K562 (cell line): ENCODE measurements around the gene RNF223. TPM values are rescaled to one million over a fixed set of nuclear protein-coding genes. Genes with fewer than 3 reads are reported as not detected.
A peak's percentile ranks its signal among the peaks of the same experiment; 100 is the strongest.

Experiments used
- ATAC-seq: fragments of 200-7000 bp; cut with Tn5 transposase; 3 replicates; pipeline ENCODE4 v1.9.1; 2020; ENCODE audit warnings: moderate library complexity
- BruUV-seq: library from RNA; stranded (reverse); fragments of 400-500 nt; replicated peaks from 2 replicates; lab custom pipeline; 2021; lab: Mats Ljungman, UMichigan
- CTCF ChIA-PET: fragments of 300-600 bp; formaldehyde crosslinking; extraction: SDS; loops from one replicate; lab custom pipeline; 2021; ENCODE audit warnings: low intra/inter-chr PET ratio; lab: Yijun Ruan, JAX
- POLR2A ChIA-PET: fragments of 300-600, 350-650 bp; sonication (Branson Sonifier 250); formaldehyde crosslinking; extraction: SDS; loops from one replicate; lab custom pipeline; 2021; ENCODE audit warnings: antibody characterized with exemption, inconsistent platforms; lab: Yijun Ruan, JAX
- DNase-seq, 4 experiments: peaks; one replicate each; pipeline versions ENCODE4 v3.0.0 to v3.0.0-alpha.2; 2011 to 2018; ENCODE audit warnings: low spot score in 3 of 4, mixed read lengths in 3 of 4; ENCODE audit errors: extremely low read depth in 1 of 4
- FAIRE-seq: peaks from 2 replicates; lab custom pipeline; 2011; peaks lifted over from hg19 to GRCh38; lab: Jason Lieb, UNC
- H2AFZ ChIP-seq: 2 replicates; pipeline ENCODE4 v1.6.0; 2011; ENCODE audit warnings: low read depth, low read length, control low read depth, inconsistent platforms
- H3K27ac ChIP-seq: fragments of 200-600 bp; 3 replicates; pipeline ENCODE4 v1.8.0; 2011; ENCODE audit warnings: low read depth, mild to moderate bottlenecking, control low read depth, inconsistent platforms, low read length, moderate library complexity, mixed read lengths; ENCODE audit errors: extremely low read depth
- H3K27me3 ChIP-seq, 2 experiments: fragments of 300-600 bp in 1 of 2; 2 replicates in 1 of 2; 3 replicates in 1 of 2; pipeline versions ENCODE4 v1.6.0 to v1.8.0; 2011; ENCODE audit warnings: inconsistent platforms in 2 of 2, low read length in 2 of 2, mild to moderate bottlenecking in 1 of 2, mixed read lengths in 1 of 2, moderate library complexity in 1 of 2; ENCODE audit not compliant: control insufficient read depth in 2 of 2, insufficient read depth in 2 of 2
- H3K36me3 ChIP-seq: fragments of 300-600 bp; 3 replicates; pipeline ENCODE4 v1.8.0; 2011; ENCODE audit warnings: mild to moderate bottlenecking, low read length, inconsistent platforms; ENCODE audit not compliant: control insufficient read depth, insufficient read depth
- H3K4me1 ChIP-seq, 2 experiments: fragments of 200-600 bp in 1 of 2; replicated peaks in 1 of 2; 2 replicates in 1 of 2; 3 replicates in 1 of 2; pipeline versions ENCODE4 v1.5.1 to v1.8.0; 2011; ENCODE audit warnings: inconsistent platforms in 2 of 2, low read length in 2 of 2, mild to moderate bottlenecking in 1 of 2, mixed read lengths in 1 of 2, moderate library complexity in 1 of 2; ENCODE audit not compliant: control insufficient read depth in 2 of 2, insufficient read depth in 2 of 2
- H3K4me2 ChIP-seq: 2 replicates; pipeline ENCODE4 v1.6.1; 2011; ENCODE audit warnings: low read length, control low read depth, inconsistent platforms, mixed read lengths; ENCODE audit not compliant: insufficient read depth
- H3K4me3 ChIP-seq: fragments of 200-600 bp; sonication (generic), shearing (Covaris generic); 2 replicates; pipeline ENCODE4 v1.5.1; 2016; ENCODE audit warnings: control low read depth, inconsistent platforms
- H3K79me2 ChIP-seq: fragments of 200-600 bp; 3 replicates; pipeline ENCODE4 v1.8.0; 2011; ENCODE audit warnings: low read length, inconsistent platforms; ENCODE audit not compliant: control insufficient read depth, insufficient read depth
- H3K9ac ChIP-seq, 2 experiments: 2 replicates each; pipeline versions ENCODE4 v1.6.0 to v1.6.1; 2011; ENCODE audit warnings: low read depth in 2 of 2, low read length in 2 of 2, control low read depth in 1 of 2, inconsistent platforms in 1 of 2, mild to moderate bottlenecking in 1 of 2, mixed read lengths in 1 of 2; ENCODE audit not compliant: insufficient read depth in 1 of 2
- H3K9me1 ChIP-seq: one replicate; pipeline ENCODE4 v1.6.0; 2011; ENCODE audit warnings: inconsistent platforms, mild to moderate bottlenecking, low read length, moderate library complexity; ENCODE audit not compliant: control insufficient read depth, insufficient read depth
- H3K9me3 ChIP-seq: replicated peaks from 2 replicates; pipeline ENCODE4 v1.5.1; 2011; ENCODE audit warnings: low read depth, low read length, inconsistent platforms; ENCODE audit not compliant: control insufficient read depth, insufficient read depth
- H4K20me1 ChIP-seq: replicated peaks from 2 replicates; pipeline ENCODE4 v1.6.1; 2011; ENCODE audit warnings: low read length, inconsistent platforms, mixed read lengths; ENCODE audit not compliant: control insufficient read depth, insufficient read depth
- PREB ChIP-seq: sonication (generic); formaldehyde crosslinking; IDR thresholded peaks from 2 replicates; pipeline ENCODE4 v1.8.1; 2023; ENCODE audit warnings: mild to moderate bottlenecking, missing genetic modification reagents
- RBM15 ChIP-seq: fragments of 200-400 bp; formaldehyde crosslinking; IDR thresholded peaks from 2 replicates; pipeline ENCODE4 v1.6.1; 2018; ENCODE audit warnings: mild to moderate bottlenecking, low read length, moderate library complexity; ENCODE audit not compliant: insufficient read depth
- TARDBP ChIP-seq: fragments of 450-650 bp; IDR thresholded peaks from 2 replicates; pipeline ENCODE4 v1.6.1; 2016
- ZBTB11 ChIP-seq, 3 experiments: fragments of 200-800 bp in 1 of 3; fragments of 250-450 bp in 1 of 3; fragments of 450-650 bp in 1 of 3; sonication (Bioruptor Pico) in 1 of 3; sonication (Bioruptor generic) in 1 of 3; formaldehyde crosslinking in 1 of 3; IDR thresholded peaks; 2 replicates each; pipeline versions ENCODE4 v1.6.1 to v1.8.0; 2016 to 2022; ENCODE audit warnings: mild to moderate bottlenecking in 2 of 3, missing genetic modification characterization in 2 of 3, missing compliant biosample characterization in 1 of 3, moderate library complexity in 1 of 3
- ZFP91 ChIP-seq: sonication (generic); formaldehyde crosslinking; IDR thresholded peaks from 2 replicates; pipeline ENCODE4 v1.8.0; 2022; ENCODE audit warnings: mild to moderate bottlenecking, missing genetic modification reagents
- ZNF212 ChIP-seq: fragments of 450-650 bp; formaldehyde crosslinking; IDR thresholded peaks from 2 replicates; pipeline ENCODE4 v1.4.0; 2020; ENCODE audit warnings: mild to moderate bottlenecking
- ZNF740 ChIP-seq, 3 experiments: fragments of 200-800 bp in 1 of 3; sonication (Bioruptor generic) in 1 of 3; sonication (generic) in 1 of 3; formaldehyde crosslinking in 1 of 3; IDR thresholded peaks; 2 replicates each; pipeline versions ENCODE4 v1.6.1 to v1.8.0; 2016 to 2022; ENCODE audit warnings: mild to moderate bottlenecking in 2 of 3, missing compliant biosample characterization in 2 of 3, missing genetic modification characterization in 2 of 3, missing genetic modification reagents in 1 of 3
- WGBS: fragments of 100-300 bp; shearing (Covaris generic); methylation state at CpG from one replicate; pipeline ENCODE4 v1.1.6; 2016; ENCODE audit warnings: low coverage, mixed read lengths; ENCODE audit not compliant: insufficient coverage; ENCODE audit errors: missing lambda C conversion rate; 5-methylcytosine and 5-hydroxymethylcytosine counted together
- in situ Hi-C: fragments of 300-500 bp; cut with MboI; formaldehyde crosslinking; loops from 4 replicates; pipeline ENCODE4 v1.15.0; 2018; ENCODE audit warnings: inconsistent platforms, mixed read lengths
- intact Hi-C: fragments of 100-400 bp; cut with micrococcal nuclease; formaldehyde crosslinking; loops from 2 replicates; pipeline ENCODE4 v1.14.2; 2022
- polyA plus RNA-seq, 8 experiments: library from polyadenylated mRNA; depleted of rRNA in 4 of 8; stranded (reverse) in 5 of 8; unstranded in 3 of 8; fragments of >200 nt; fragmentation: Nextera tagmentation in 2 of 8; fragmentation: Illumina TruSeq in 1 of 8; extraction: Ambion mirVana in 2 of 8; extraction: Trizol in 1 of 8; gene quantifications; 2 replicates each; pipeline versions ENCODE4 v1.2.1 to v1.2.3, GENCODE V29; 2011 to 2014; ENCODE audit warnings: inconsistent platforms in 1 of 8, missing spikeins in 1 of 8
- total RNA-seq, 7 experiments: library from RNA; depleted of rRNA in 6 of 7; stranded (reverse); fragments of >200 nt in 6 of 7; fragmentation: Illumina TruSeq in 2 of 7; extraction: Trizol in 2 of 7; gene quantifications; 2 replicates each; pipeline versions ENCODE4 v1.2.1 to v1.2.3, GENCODE V29; 2011 to 2021; ENCODE audit warnings: low replicate concordance in 1 of 7

Gene RNF223
- total and polyA plus RNA-seq, 9 of the 15 experiments (the other 6 are each of a cell fraction or from before 2014, with no cell fraction given): 0.04 to 0.32 TPM; not detected in 7

GRCh38 chr1:1120866-1121591, 46.9 kb upstream of the RNF223 start:
- peaks cover 9% of the 10 kb centered on the region for H3K9me3 ChIP-seq
- no peak overlapping the region for H3K4me3 ChIP-seq
- intact Hi-C loops (loop anchor here (5.0 kb wide), 3 partner anchors 86 to 131 kb away; partner anchors contain the start of genes B3GALT6, SDF4 and TNFRSF18), in situ Hi-C loops (no loop called here)
- DNase-seq: no peak
- H3K27ac ChIP-seq: no peak overlapping the region
- ChIA-PET CTCF (interaction anchor here (1.0 to 1.7 kb wide), 4 partner anchors 87 to 171 kb away, joined by 3 to 12 read pairs (median 4); no protein-coding TSS in a partner anchor), POLR2A (interaction anchor here (1.2 kb wide), 1 partner anchor 9 kb away, joined by 4 read pairs; no protein-coding TSS in a partner anchor)
- TF ChIP-seq ZNF212 (no peak), ZNF740 (CRISPR knock-in tag; IDR thresholded peaks at IDR 0.05) (peak; percentile 83; the same call in 1 of the 2 replicates), ZNF740 (tag; IDR thresholded peaks at IDR 0.05) (no peak), RBM15 (no peak), TARDBP (no peak), ZBTB11 (CRISPR knock-in tag; IDR thresholded peaks at IDR 0.05) (no peak), ZFP91 (CRISPR knock-in tag) (no peak), PREB (CRISPR knock-in tag) (no peak)
- no peak for ATAC-seq
- no peaks in the 10 kb centered on the region for H3K36me3 ChIP-seq
- no peaks in the 10 kb centered on the region for H3K9me1 ChIP-seq
- no peak for FAIRE-seq
- H3K4me2 ChIP-seq: no peak overlapping the region
- no peaks in the 10 kb centered on the region for H3K79me2 ChIP-seq
- H4K20me1 ChIP-seq: peaks cover 4% of the 10 kb centered on the region; the same call in 1 of the 2 replicates
- peak overlapping the region in 1 of 2 experiments; percentile 8; a peak in 1 of 4 replicates for H3K9ac ChIP-seq
- 25% methylated on average over 23 of the region's 25 CpGs for WGBS
- H3K4me1 ChIP-seq: peaks cover 0 to 65% of the 10 kb centered on the region in 2 experiments; a peak in 3 of 5 replicates
- no peak overlapping the region for H2AFZ ChIP-seq
- peaks cover 25 to 61% of the 10 kb centered on the region in 2 experiments; a peak in 4 of 5 replicates for H3K27me3 ChIP-seq
- BruUV-seq: no TSS peak
